ENCODE results near the gene CYP2R1. TPM values are rescaled to one million over a fixed set of nuclear protein-coding genes. Genes with fewer than 3 reads are reported as not detected.
"Not testable (repeated sequence)": the region's sequence is repeated elsewhere in the genome, so short reads cannot be mapped to it uniquely, and the experiment has no call there.

CYP2R1 gene
- total and polyA plus RNA-seq, 2 experiments from 2014 or later, result 20.4 to 25.6 TPM

DNA sequence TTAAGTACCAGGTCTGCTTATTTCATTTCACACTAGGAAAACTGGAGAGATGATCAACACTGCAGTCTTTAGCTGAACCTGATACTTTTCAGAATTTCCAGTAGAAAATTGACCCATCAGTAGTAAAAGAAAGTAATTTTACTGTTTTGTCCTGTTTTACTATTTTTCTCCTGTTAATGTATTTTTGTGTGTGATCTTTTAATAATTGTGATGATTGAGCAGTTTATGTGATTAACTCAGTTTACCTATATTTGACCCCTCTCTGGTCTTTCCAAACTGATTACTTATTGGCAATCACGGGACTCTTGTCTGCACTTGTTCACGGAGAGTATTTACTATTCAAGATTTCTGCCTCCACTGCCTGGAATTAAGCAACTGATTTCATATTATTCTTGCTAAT is 546 bp upstream of the CYP2R1 start:
- Histone ChIP-seq H3K27ac (no peak overlapping the region), H2AFZ (peak overlapping the region; percentile 17), H3K9me2 (replicated peaks; ENCODE audit: insufficient read depth) (no peaks in the 10 kb centered on the region), H3K4me3 (no peak overlapping the region), H3K4me2 (peak overlapping the region; percentile 81), H3K9me3 (ENCODE audit: low read depth) (no peaks in the 10 kb centered on the region), H3K4me1 (ENCODE audit: insufficient read depth) (peaks cover 18% of the 10 kb centered on the region), H4K20me1 (ENCODE audit: insufficient read depth, poor library complexity, severe bottlenecking) (no peaks in the 10 kb centered on the region), H3K27me3 (no peaks in the 10 kb centered on the region), H3K36me3 (replicated peaks; ENCODE audit: insufficient read depth, low read depth) (no peaks in the 10 kb centered on the region), H3K79me2 (peaks cover 18% of the 10 kb centered on the region)
- no peak for DNase-seq (ENCODE audit: low spot score)
- 90% methylated on average over 2 of the region's 2 CpGs for WGBS (ENCODE audit: low lambda C conversion rate, missing lambda C conversion rate)
- no peak for TF ChIP-seq EZH2 (IDR thresholded peaks at IDR 0.05; ENCODE audit: borderline replicate concordance)

DNA sequence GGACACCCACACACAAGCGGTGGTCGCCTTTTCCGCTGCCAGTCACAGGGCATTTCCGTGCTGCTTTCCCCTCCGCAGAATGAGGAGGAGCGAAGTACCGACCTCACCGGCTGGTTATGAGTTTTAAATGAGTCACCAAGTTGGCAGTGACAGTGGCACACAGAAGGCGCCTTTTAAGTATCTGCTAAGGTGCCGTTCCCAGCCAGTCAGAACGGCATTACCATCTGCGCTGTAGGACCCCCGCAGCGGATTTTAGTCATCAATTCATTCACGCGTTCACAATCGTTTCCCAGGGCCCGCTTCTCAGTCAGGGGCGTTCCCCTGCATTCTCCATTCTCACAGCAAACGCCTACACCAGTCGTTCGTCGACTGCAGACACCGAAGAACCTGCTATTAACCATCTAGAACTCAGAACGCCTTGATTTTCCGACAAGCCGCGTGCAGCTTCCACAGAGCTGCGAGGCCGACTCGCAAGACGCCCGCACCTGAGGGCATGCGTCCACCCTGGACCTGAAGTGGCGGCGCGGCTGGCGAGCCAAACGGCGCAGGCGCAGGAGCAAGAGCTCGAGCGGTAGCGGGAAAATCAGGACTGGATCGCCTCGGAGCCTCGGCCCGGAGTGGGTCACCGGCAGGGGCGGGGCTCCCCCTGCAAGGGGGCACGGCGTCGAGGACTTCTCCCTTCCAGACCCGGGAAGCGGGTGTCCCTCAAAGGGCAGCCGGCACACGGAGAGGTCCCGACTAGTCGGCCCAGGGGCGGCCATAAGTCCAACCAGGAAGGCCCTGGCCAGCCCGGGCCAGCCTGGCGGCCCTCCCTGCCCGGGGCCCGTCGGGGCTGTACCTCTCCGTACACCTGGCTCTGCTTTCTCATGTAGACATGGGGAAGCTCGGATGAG is 642 bp downstream of the CYP2R1 start:
- Histone ChIP-seq H3K4me2 (peak overlapping the region; percentile 81), H3K4me3 (peak overlapping the region; percentile 63), H3K9me3 (ENCODE audit: low read depth) (no peaks in the 10 kb centered on the region), H3K36me3 (replicated peaks; ENCODE audit: insufficient read depth, low read depth) (no peaks in the 10 kb centered on the region), H4K20me1 (ENCODE audit: insufficient read depth, poor library complexity, severe bottlenecking) (no peaks in the 10 kb centered on the region), H3K27me3 (no peaks in the 10 kb centered on the region), H3K79me2 (peaks cover 18% of the 10 kb centered on the region), H2AFZ (peak overlapping the region; percentile 70), H3K4me1 (ENCODE audit: insufficient read depth) (peaks cover 22% of the 10 kb centered on the region), H3K27ac (peak overlapping the region; percentile 82), H3K9me2 (replicated peaks; ENCODE audit: insufficient read depth) (no peaks in the 10 kb centered on the region)
- DNase-seq (ENCODE audit: low spot score), result peak; percentile 95
- TF ChIP-seq CTCF (IDR thresholded peaks at IDR 0.05; ENCODE audit: poor library complexity) (no peak), EZH2phosphoT487 (IDR thresholded peaks at IDR 0.05; ENCODE audit: low read depth, severe bottlenecking, unreplicated experiment) (no peak), EZH2 (IDR thresholded peaks at IDR 0.05; ENCODE audit: borderline replicate concordance) (no peak)
- WGBS (ENCODE audit: low lambda C conversion rate, missing lambda C conversion rate), result 4% methylated on average over 59 of the region's 67 CpGs

DNA sequence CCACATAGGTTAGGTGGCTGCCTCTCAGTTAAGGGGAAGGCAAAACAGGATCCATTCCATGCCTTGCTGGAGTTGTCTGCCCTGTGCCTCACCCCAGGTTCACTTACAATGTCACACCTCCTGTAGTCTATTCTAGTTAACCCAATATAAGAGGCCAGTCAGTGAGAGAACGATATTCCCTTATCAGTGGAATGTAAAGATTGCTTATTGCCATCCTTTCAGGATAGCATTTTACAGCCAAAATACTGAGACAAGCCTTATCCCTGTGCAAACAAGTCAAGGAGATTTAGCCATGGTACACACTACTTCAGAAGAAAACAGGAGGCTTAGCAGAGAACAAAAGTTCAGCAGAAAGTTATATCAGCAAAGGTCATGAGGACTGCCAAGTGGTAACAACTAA is 5.5 kb downstream of the CYP2R1 start:
- DNase-seq (ENCODE audit: low spot score), result peak; percentile 31
- H3K36me3 ChIP-seq (replicated peaks; ENCODE audit: insufficient read depth, low read depth), result no peaks in the 10 kb centered on the region
- H4K20me1 ChIP-seq (ENCODE audit: insufficient read depth, poor library complexity, severe bottlenecking), result no peaks in the 10 kb centered on the region
- H3K4me2 ChIP-seq, result peak overlapping the region; percentile 26
- no peak for TF ChIP-seq CTCF (IDR thresholded peaks at IDR 0.05; ENCODE audit: poor library complexity)
- TF ChIP-seq EZH2phosphoT487 (IDR thresholded peaks at IDR 0.05; ENCODE audit: low read depth, severe bottlenecking, unreplicated experiment), result peak; percentile 94
- TF ChIP-seq EZH2 (IDR thresholded peaks at IDR 0.05; ENCODE audit: borderline replicate concordance), result no peak
- no peak overlapping the region for H2AFZ ChIP-seq
- no peaks in the 10 kb centered on the region for H3K27me3 ChIP-seq
- peaks cover 41% of the 10 kb centered on the region for H3K4me1 ChIP-seq (ENCODE audit: insufficient read depth)
- H3K9me3 ChIP-seq (ENCODE audit: low read depth), result no peaks in the 10 kb centered on the region
- H3K9me2 ChIP-seq (replicated peaks; ENCODE audit: insufficient read depth), result no peaks in the 10 kb centered on the region
- H3K79me2 ChIP-seq, result peaks cover 28% of the 10 kb centered on the region
- 6% methylated on average over 1 of the region's 1 CpG for WGBS (ENCODE audit: low lambda C conversion rate, missing lambda C conversion rate)
- H3K4me3 ChIP-seq, result no peak overlapping the region
- H3K27ac ChIP-seq, result peak overlapping the region; percentile 9

GRCh38 chr11:14884667-14885273 is 7.3 kb downstream of the CYP2R1 start:
- Histone ChIP-seq H2AFZ (no peak overlapping the region), H3K79me2 (peaks cover 20% of the 10 kb centered on the region)
- 85% methylated on average over 1 of the region's 1 CpG for WGBS (ENCODE audit: low lambda C conversion rate, missing lambda C conversion rate)

GRCh38 chr11:14883683-14884082 is 8.3 kb downstream of the CYP2R1 start:
- 100% methylated on average over 1 of the region's 1 CpG for WGBS (ENCODE audit: low lambda C conversion rate, missing lambda C conversion rate)
- peaks cover 15% of the 10 kb centered on the region for H3K79me2 ChIP-seq
- not testable (repeated sequence) for H3K4me2 ChIP-seq

More at GRCh38 chr11:14884667-14885273, 7.3 kb downstream of the CYP2R1 start:
- H3K36me3 ChIP-seq (replicated peaks; ENCODE audit: insufficient read depth, low read depth), result no peaks in the 10 kb centered on the region
- H3K4me3 ChIP-seq, result no peak overlapping the region
- TF ChIP-seq CTCF (IDR thresholded peaks at IDR 0.05; ENCODE audit: poor library complexity) (no peak), EZH2phosphoT487 (IDR thresholded peaks at IDR 0.05; ENCODE audit: low read depth, severe bottlenecking, unreplicated experiment) (no peak), EZH2 (IDR thresholded peaks at IDR 0.05; ENCODE audit: borderline replicate concordance) (no peak)
- H3K4me2 ChIP-seq, result no peak overlapping the region
- no peaks in the 10 kb centered on the region for H3K9me2 ChIP-seq (replicated peaks; ENCODE audit: insufficient read depth)
- no peak overlapping the region for H3K27ac ChIP-seq
- H3K4me1 ChIP-seq (ENCODE audit: insufficient read depth), result peaks cover 36% of the 10 kb centered on the region
- H3K27me3 ChIP-seq, result no peaks in the 10 kb centered on the region
- no peaks in the 10 kb centered on the region for H3K9me3 ChIP-seq (ENCODE audit: low read depth)
- DNase-seq (ENCODE audit: low spot score), result no peak
- no peaks in the 10 kb centered on the region for H4K20me1 ChIP-seq (ENCODE audit: insufficient read depth, poor library complexity, severe bottlenecking)

More at GRCh38 chr11:14883683-14884082, 8.3 kb downstream of the CYP2R1 start:
- H3K36me3 ChIP-seq (replicated peaks; ENCODE audit: insufficient read depth, low read depth); H2AFZ ChIP-seq; H3K9me2 ChIP-seq (replicated peaks; ENCODE audit: insufficient read depth); H3K4me3 ChIP-seq; H3K27me3 ChIP-seq; H3K9me3 ChIP-seq (ENCODE audit: low read depth); H4K20me1 ChIP-seq (ENCODE audit: insufficient read depth, poor library complexity, severe bottlenecking); H3K27ac ChIP-seq; DNase-seq (ENCODE audit: low spot score): not testable (repeated sequence)
- peaks cover 30% of the 10 kb centered on the region for H3K4me1 ChIP-seq (ENCODE audit: insufficient read depth)
